Endothelial cell of umbilical vein (primary cell): ENCODE data around the gene IGSF9B. TPM values are rescaled to one million over a fixed set of nuclear protein-coding genes. Genes with fewer than 3 reads are reported as not detected.
A peak's percentile ranks its signal among the peaks of the same experiment; 100 is the strongest.

Source experiments
- BruUV-seq: library from RNA; stranded (reverse); fragments of 400-500 nt; replicated peaks from 2 replicates; lab custom pipeline; 2021; lab: Mats Ljungman, UMichigan
- CTCF ChIA-PET: fragments of 300-600, 350-600 bp; sonication (Branson Sonifier 250); formaldehyde crosslinking; loops from one replicate; lab custom pipeline; 2021; ENCODE audit warnings: antibody characterized with exemption, inconsistent platforms; lab: Charles Lee
- POLR2A ChIA-PET: fragments of 300-600, 350-600 bp; sonication (Branson Sonifier 250); formaldehyde crosslinking; loops from one replicate; lab custom pipeline; 2021; ENCODE audit warnings: antibody characterized with exemption, inconsistent platforms; lab: Charles Lee
- DNase-seq: peaks from one replicate; pipeline ENCODE4 v3.0.0-alpha.2; 2011; ENCODE audit warnings: low read depth, low spot score
- FAIRE-seq: peaks from 2 replicates; lab custom pipeline; 2011; peaks lifted over from hg19 to GRCh38; lab: Jason Lieb, UNC
- H2AFZ ChIP-seq: 2 replicates; pipeline ENCODE4 v1.6.0; 2012; ENCODE audit warnings: low read depth, low read length, control low read depth, inconsistent platforms
- H3K27ac ChIP-seq: 2 replicates; pipeline ENCODE4 v1.5.1; 2011; ENCODE audit warnings: low read depth, mild to moderate bottlenecking, control low read depth, low read length, moderate library complexity; ENCODE audit not compliant: insufficient read depth
- H3K27me3 ChIP-seq, 2 experiments: 2 replicates each; pipeline versions ENCODE4 v1.6.0 to v1.6.1; 2011; ENCODE audit warnings: low read length in 2 of 2, mixed read lengths in 1 of 2; ENCODE audit not compliant: control insufficient read depth in 2 of 2, insufficient read depth in 2 of 2
- H3K36me3 ChIP-seq, 2 experiments: 2 replicates in 1 of 2; 3 replicates in 1 of 2; pipeline ENCODE4 v1.5.1; 2011; ENCODE audit warnings: low read length in 2 of 2, mild to moderate bottlenecking in 1 of 2, moderate library complexity in 1 of 2; ENCODE audit not compliant: control insufficient read depth in 2 of 2, insufficient read depth in 2 of 2; ENCODE audit errors: extremely low read depth in 1 of 2
- H3K4me1 ChIP-seq: 3 replicates; pipeline ENCODE4 v1.5.1; 2011; ENCODE audit warnings: mild to moderate bottlenecking, low read length; ENCODE audit not compliant: control insufficient read depth, insufficient read depth; ENCODE audit errors: extremely low read depth
- H3K4me2 ChIP-seq: 2 replicates; pipeline ENCODE4 v1.6.1; 2011; ENCODE audit warnings: low read length, control low read depth, mixed read lengths; ENCODE audit not compliant: insufficient read depth
- H3K4me3 ChIP-seq, 3 experiments: fragments of 200-600 bp in 1 of 3; sonication (generic), shearing (Covaris generic) in 1 of 3; replicated peaks in 1 of 3; 2 replicates each; pipeline ENCODE4 v1.5.1; 2011 to 2016; ENCODE audit warnings: control low read depth in 3 of 3, low read length in 3 of 3, mild to moderate bottlenecking in 2 of 3, inconsistent platforms in 1 of 3, low read depth in 1 of 3, moderate library complexity in 1 of 3; ENCODE audit not compliant: insufficient read depth in 1 of 3
- H3K79me2 ChIP-seq: 2 replicates; pipeline ENCODE4 v1.6.0; 2012; ENCODE audit warnings: low read length, inconsistent platforms; ENCODE audit not compliant: control insufficient read depth, insufficient read depth
- H3K9ac ChIP-seq: replicated peaks from 2 replicates; pipeline ENCODE3; 2011; ENCODE audit warnings: low read length, control low read depth; ENCODE audit not compliant: insufficient read depth; ENCODE audit errors: extremely low read depth
- H3K9me1 ChIP-seq: replicated peaks from 3 replicates; pipeline ENCODE4 v1.6.0; 2011; ENCODE audit warnings: mild to moderate bottlenecking, low read length; ENCODE audit not compliant: control insufficient read depth, insufficient read depth; ENCODE audit errors: extremely low read depth
- H3K9me3 ChIP-seq: replicated peaks from 2 replicates; pipeline ENCODE4 v1.5.1; 2012; ENCODE audit warnings: low read length, inconsistent platforms; ENCODE audit not compliant: control insufficient read depth, insufficient read depth
- H4K20me1 ChIP-seq: replicated peaks from 2 replicates; pipeline ENCODE3; 2011; ENCODE audit warnings: mild to moderate bottlenecking, low read length; ENCODE audit not compliant: control insufficient read depth, insufficient read depth; ENCODE audit errors: extremely low read depth
- CTCF ChIP-seq, 2 donors: IDR thresholded peaks; 1 replicate in 1 of 2; 2 replicates in 1 of 2; pipeline ENCODE4 v1.5.1; 2011; ENCODE audit warnings: low read length in 2 of 2, mild to moderate bottlenecking in 2 of 2, moderate library complexity in 2 of 2, control low read depth in 1 of 2, inconsistent platforms in 1 of 2, low read depth in 1 of 2; ENCODE audit not compliant: insufficient read depth in 1 of 2; ENCODE audit errors: extremely low read depth in 1 of 2
- EZH2 ChIP-seq: IDR thresholded peaks from 2 replicates; pipeline ENCODE4 v1.6.1; 2012; ENCODE audit warnings: borderline replicate concordance, low read depth, mild to moderate bottlenecking, moderate library complexity, low read length, inconsistent platforms; ENCODE audit not compliant: severe bottlenecking
- FOS ChIP-seq: IDR thresholded peaks from 2 replicates; pipeline ENCODE4 v1.6.1; 2011; ENCODE audit warnings: mild to moderate bottlenecking, low read length, moderate library complexity, borderline replicate concordance; ENCODE audit not compliant: insufficient read depth
- GATA2 ChIP-seq: IDR thresholded peaks from 2 replicates; pipeline ENCODE4 v1.7.0; 2011; ENCODE audit warnings: low read depth, mild to moderate bottlenecking, moderate library complexity, mixed read lengths, low read length; ENCODE audit not compliant: insufficient read length, insufficient read depth
- JUN ChIP-seq: IDR thresholded peaks from 2 replicates; pipeline ENCODE4 v1.6.1; 2011; ENCODE audit warnings: borderline replicate concordance, low read depth; ENCODE audit not compliant: insufficient read length, insufficient read depth
- MAX ChIP-seq: IDR thresholded peaks from 2 replicates; pipeline ENCODE4 v1.6.1; 2011; ENCODE audit not compliant: insufficient read depth, insufficient read length
- MYC ChIP-seq: IDR thresholded peaks from one replicate; pipeline ENCODE4 v1.6.1; 2011; ENCODE audit warnings: mild to moderate bottlenecking, low read depth, low read length
- POLR2A ChIP-seq: IDR thresholded peaks from 2 replicates; pipeline ENCODE4 v1.6.1; 2012; ENCODE audit warnings: low read depth, mild to moderate bottlenecking, control low read depth, low read length
- POLR2AphosphoS5 ChIP-seq: IDR thresholded peaks from 2 replicates; pipeline ENCODE4 v1.6.1; 2012; ENCODE audit warnings: low read depth, mild to moderate bottlenecking, control low read depth, low read length, moderate library complexity; ENCODE audit not compliant: insufficient read depth
- dilution Hi-C: fragments of 300-500 bp; cut with MboI; formaldehyde crosslinking; loops from one replicate; pipeline ENCODE4 v1.15.0; 2019; ENCODE audit warnings: low sequenced_read_pairs; ENCODE audit not compliant: extremely low pct_ligation_motif_present
- intact Hi-C: fragments of 100-400 bp; cut with micrococcal nuclease; formaldehyde crosslinking; loops from one replicate; pipeline ENCODE4 v1.10.0; 2022
- polyA plus RNA-seq, 4 experiments: library from polyadenylated mRNA; depleted of rRNA in 3 of 4; stranded (reverse) in 3 of 4; unstranded in 1 of 4; fragments of >200 nt; gene quantifications; 2 replicates each; pipeline versions ENCODE4 v1.2.1 to v1.2.3, GENCODE V29; 2011 to 2012; ENCODE audit warnings: missing spikeins in 1 of 4
- total RNA-seq: library from RNA; stranded (reverse); gene quantifications from 2 replicates; pipeline ENCODE4 v1.2.3, GENCODE V29; 2021

The IGSF9B gene
- total and polyA plus RNA-seq, 2 donors (not counting 3 experiments of a cell fraction or from before 2014, with no cell fraction given) = 0.15 to 0.18 TPM

GRCh38 chr11:133945087-133945974, 11.4 kb downstream of the IGSF9B start:
- no TSS peak for BruUV-seq
- FAIRE-seq = no peak
- intact Hi-C loops = loop anchor here (5.0 kb wide), 1 partner anchor 87 kb away; no protein-coding TSS in a partner anchor
- Histone ChIP-seq H2AFZ (no peak overlapping the region), H3K4me1 (no peaks in the 10 kb centered on the region), H3K9me1 (no peaks in the 10 kb centered on the region), H3K36me3 (no peaks in the 10 kb centered on the region), H3K4me2 (no peak overlapping the region), H3K9ac (no peak overlapping the region), H4K20me1 (no peaks in the 10 kb centered on the region), H3K27ac (no peak overlapping the region), H3K27me3 (peaks cover 14 to 17% of the 10 kb centered on the region in 2 experiments), H3K79me2 (no peaks in the 10 kb centered on the region), H3K9me3 (no peaks in the 10 kb centered on the region), H3K4me3 (no peak overlapping the region)
- dilution Hi-C loops = no loop called here
- ChIA-PET POLR2A (no interaction called here), CTCF (interaction anchor here (2.8 kb wide), 1 partner anchor 18 kb away, joined by 10 read pairs; no protein-coding TSS in a partner anchor)
- DNase-seq = no peak
- TF ChIP-seq POLR2A = no peak
- TF ChIP-seq EZH2 = peak; percentile 21

GRCh38 chr11:133943950-133944698, 12.6 kb downstream of the IGSF9B start:
- Histone ChIP-seq H3K9ac (no peak overlapping the region), H3K27ac (no peak overlapping the region), H3K9me3 (no peaks in the 10 kb centered on the region), H3K36me3 (no peaks in the 10 kb centered on the region), H3K9me1 (no peaks in the 10 kb centered on the region), H3K4me3 (no peak overlapping the region), H2AFZ (no peak overlapping the region), H3K4me1 (no peaks in the 10 kb centered on the region), H4K20me1 (no peaks in the 10 kb centered on the region), H3K79me2 (no peaks in the 10 kb centered on the region), H3K4me2 (no peak overlapping the region), H3K27me3 (peaks cover 14 to 17% of the 10 kb centered on the region in 2 experiments)
- ChIA-PET CTCF (interaction anchor here (1.7 to 2.8 kb wide), 2 partner anchors 10 to 17 kb away, joined by 4 to 10 read pairs; no protein-coding TSS in a partner anchor), POLR2A (no interaction called here)
- TF ChIP-seq CTCF (IDR thresholded peaks at IDR 0.05; ENCODE audit: extremely low read depth in 1 of 2, insufficient read depth in 1 of 2, low read depth in 1 of 2, low read length in 2 of 2) (no peak), POLR2AphosphoS5 (no peak), EZH2 (no peak), MYC (no peak), FOS (no peak), POLR2A (no peak), JUN (no peak), MAX (no peak), GATA2 (no peak)
- dilution Hi-C loops = no loop called here
- intact Hi-C loops = no loop called here
- BruUV-seq = no TSS peak
- FAIRE-seq = no peak
- no peak for DNase-seq
